Peyer's patch (tissue), 4 donors: Measurements from ENCODE around the gene SKAP1.

Source experiments
- CTCF ChIP-seq, 6 experiments: fragments of 450-650 bp in 4 of 6; fragments of 200-600 bp in 2 of 6; sonication (generic) in 1 of 6; IDR thresholded peaks; one replicate each; pipeline ENCODE4 v1.5.1; 2017 to 2019; ENCODE audit warnings: antibody characterized with exemption in 6 of 6, mild to moderate bottlenecking in 3 of 6, moderate library complexity in 1 of 6
- POLR2A ChIP-seq, 2 donors: fragments of 450-650 bp; IDR thresholded peaks; one replicate each; pipeline ENCODE4 v1.5.1; 2017; ENCODE audit warnings: antibody characterized with exemption in 2 of 2, mild to moderate bottlenecking in 2 of 2, moderate library complexity in 2 of 2

GRCh38 chr17:48237456-48237855 is 192.6 kb downstream of the SKAP1 start:
- TF ChIP-seq CTCF (IDR thresholded peaks at IDR 0.05) = no peak
- TF ChIP-seq POLR2A (IDR thresholded peaks at IDR 0.05) = no peak
